AG09309 (cell line): ENCODE results near the gene EPHA4.

ENCODE experiments used
- DNase-seq: peaks from one replicate; pipeline ENCODE4 v3.0.0-alpha.2; 2010; ENCODE audit warnings: low read depth
- H3K4me3 ChIP-seq: 2 replicates; pipeline ENCODE4 v1.5.1; 2011; ENCODE audit warnings: mild to moderate bottlenecking, low read depth, low read length, moderate library complexity; ENCODE audit not compliant: control insufficient read depth
- CTCF ChIP-seq: IDR thresholded peaks from 2 replicates; pipeline ENCODE4 v1.5.1; 2011; ENCODE audit warnings: mild to moderate bottlenecking, low read depth, low read length, inconsistent platforms; ENCODE audit not compliant: insufficient read depth, control insufficient read depth; ENCODE audit errors: missing control alignments

The EPHA4 gene

GRCh38 chr2:221465776-221466175, 106.3 kb downstream of the EPHA4 start:
- no peak for DNase-seq
- H3K4me3 ChIP-seq = no peak overlapping the region
- no peak for TF ChIP-seq CTCF

GRCh38 chr2:221464971-221465370, 107.1 kb downstream of the EPHA4 start:
- no peak overlapping the region for H3K4me3 ChIP-seq
- no peak for DNase-seq
- TF ChIP-seq CTCF = no peak

- H3K4me3 ChIP-seq = no peak overlapping the region
- DNase-seq = no peak
- TF ChIP-seq CTCF = no peak
Observed at GRCh38 chr2:221463241-221463896, 108.7 kb downstream of the EPHA4 start.

GRCh38 chr2:221461901-221462300, 110.2 kb downstream of the EPHA4 start:
- no peak for TF ChIP-seq CTCF
- DNase-seq = peak; percentile 57

GRCh38 chr2:221460136-221460535, 112.0 kb downstream of the EPHA4 start:
- no peak for DNase-seq
- TF ChIP-seq CTCF = no peak
- H3K4me3 ChIP-seq = no peak overlapping the region

More at GRCh38 chr2:221461901-221462300, 110.2 kb downstream of the EPHA4 start:
- no peak overlapping the region for H3K4me3 ChIP-seq

GRCh38 chr2:221458578-221458977, 113.5 kb downstream of the EPHA4 start:
- no peak for DNase-seq
- H3K4me3 ChIP-seq = no peak overlapping the region
- TF ChIP-seq CTCF = no peak
